Activated T-cell treated with anti-CD3 and anti-CD28 coated beads, Interleukin-2, amount 50 U/mL, for 48 hours (primary cell): ENCODE results near the gene OR4E1.
"Not testable (repeated sequence)": the region's sequence is repeated elsewhere in the genome, so short reads cannot be mapped to it uniquely, and the experiment has no call there.

Source experiments
- DNase-seq, 2 experiments: peaks; one replicate each; pipeline ENCODE4 v3.0.0-alpha.2; 2020

OR4E1 gene, protein sequence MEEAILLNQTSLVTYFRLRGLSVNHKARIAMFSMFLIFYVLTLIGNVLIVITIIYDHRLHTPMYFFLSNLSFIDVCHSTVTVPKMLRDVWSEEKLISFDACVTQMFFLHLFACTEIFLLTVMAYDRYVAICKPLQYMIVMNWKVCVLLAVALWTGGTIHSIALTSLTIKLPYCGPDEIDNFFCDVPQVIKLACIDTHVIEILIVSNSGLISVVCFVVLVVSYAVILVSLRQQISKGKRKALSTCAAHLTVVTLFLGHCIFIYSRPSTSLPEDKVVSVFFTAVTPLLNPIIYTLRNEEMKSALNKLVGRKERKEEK

DNA sequence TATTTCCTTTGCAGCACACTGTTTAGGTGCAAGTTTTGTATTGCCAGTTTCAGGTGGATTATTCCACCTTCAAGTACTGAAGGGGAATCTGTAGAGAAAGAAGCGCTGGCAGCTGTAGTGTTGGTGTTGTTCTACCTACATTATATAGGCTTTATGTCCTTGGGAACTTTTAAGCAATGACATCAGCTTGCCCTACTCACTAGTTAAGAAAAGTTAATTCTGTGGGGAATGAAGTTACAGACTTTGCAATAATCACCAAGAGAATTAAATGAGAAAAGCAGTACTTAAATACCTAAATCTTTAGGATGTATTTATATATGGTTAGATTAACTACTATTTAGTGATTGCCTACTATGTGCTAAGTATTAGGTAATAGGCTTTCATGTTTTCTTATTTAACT lies at the start of gene OR4E1:
TSS of gene OR4E1 (minus strand) at position 101 of the 400 bp plus-strand sequence. CDS start 2,883 bp downstream, outside the sequence.
- DNase-seq = no peak

DNA sequence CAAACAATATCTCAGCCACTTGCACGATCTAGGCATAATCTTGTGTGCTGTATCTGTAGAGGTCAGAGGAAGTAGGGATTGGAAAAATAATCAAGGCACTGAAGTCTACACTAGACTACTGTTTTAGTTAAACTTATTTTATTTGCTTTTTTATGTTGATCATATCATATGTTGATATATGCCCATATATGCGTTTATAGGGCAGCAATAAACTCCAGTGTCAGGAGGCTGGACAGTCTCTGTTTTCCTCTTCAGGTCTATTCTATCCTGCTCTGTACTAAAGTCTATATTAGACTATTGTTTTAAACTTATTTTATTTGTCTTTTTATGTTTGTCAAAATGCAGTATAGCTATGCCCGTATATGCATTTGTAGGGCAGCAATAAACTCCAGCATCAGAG lies 47.9 kb upstream of the OR4E1 start:
- DNase-seq = no peak

DNA sequence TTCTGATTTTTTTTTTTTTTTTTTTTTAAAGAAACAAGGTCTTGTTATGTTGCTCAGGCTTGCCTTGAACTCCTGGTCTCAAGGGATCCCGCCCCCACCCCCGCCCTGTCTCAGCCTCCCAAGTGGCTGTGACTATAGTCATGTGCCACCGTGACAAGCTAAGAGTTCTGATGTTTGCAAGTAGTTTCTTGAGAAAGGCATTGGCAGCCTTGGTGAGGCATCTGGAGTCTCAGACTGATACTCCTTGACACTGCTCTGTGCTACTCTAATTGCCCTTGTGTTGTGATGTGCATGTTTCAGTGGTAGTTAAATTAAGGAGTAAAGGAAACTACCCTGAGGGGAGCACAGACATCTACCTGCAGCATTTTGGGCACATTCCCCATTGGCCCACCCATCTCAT lies 46.2 kb upstream of the OR4E1 start:
- no peak for DNase-seq

DNA sequence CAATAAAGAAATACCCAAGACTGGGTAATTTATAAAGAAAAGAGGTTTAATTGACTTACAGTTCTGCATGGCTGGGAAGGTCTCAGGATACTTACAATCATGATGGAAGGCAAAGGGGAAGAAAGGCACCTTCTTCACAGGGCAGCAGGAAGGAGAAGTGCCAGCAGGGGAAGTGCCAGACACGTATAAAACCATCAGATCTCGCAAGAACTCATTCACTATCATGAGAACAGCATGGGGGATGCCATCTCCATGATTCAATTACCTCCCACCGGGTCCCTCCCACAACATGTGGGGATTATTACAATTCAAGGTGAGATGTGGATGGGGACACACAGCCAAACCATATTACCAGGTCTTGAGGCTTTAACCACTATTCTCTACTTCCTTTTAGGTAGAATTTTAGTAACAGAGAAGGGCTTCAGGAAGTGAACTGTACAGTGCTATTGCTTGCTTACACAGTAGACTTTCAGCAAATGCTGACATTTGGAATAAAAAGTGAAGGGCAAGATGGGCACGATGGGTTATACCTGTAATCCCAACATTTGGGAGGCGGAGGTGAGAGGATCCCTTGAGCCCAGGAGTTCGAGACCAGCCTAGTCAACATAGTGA lies 40.8 kb upstream of the OR4E1 start:
- no peak for DNase-seq

DNA sequence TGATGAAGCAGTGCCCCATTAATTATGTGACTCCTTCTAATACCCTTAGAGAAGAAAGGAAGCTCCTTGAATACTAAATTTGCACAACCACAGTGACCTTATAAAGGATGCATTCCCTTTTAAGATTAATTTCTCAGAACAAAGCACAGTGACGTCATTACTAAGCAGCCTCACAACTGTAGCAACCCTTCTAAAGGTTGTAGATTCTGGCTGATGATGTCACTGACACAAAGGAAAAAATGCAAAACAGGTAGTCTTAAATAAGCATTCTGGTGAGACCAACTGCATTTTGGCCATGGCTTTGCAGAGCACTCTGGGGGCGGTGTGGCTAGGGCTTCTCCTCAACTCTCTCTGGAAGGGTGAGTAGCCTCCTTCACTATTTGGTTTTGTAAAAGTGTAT lies 38.4 kb upstream of the OR4E1 start:
- no peak for DNase-seq

DNA sequence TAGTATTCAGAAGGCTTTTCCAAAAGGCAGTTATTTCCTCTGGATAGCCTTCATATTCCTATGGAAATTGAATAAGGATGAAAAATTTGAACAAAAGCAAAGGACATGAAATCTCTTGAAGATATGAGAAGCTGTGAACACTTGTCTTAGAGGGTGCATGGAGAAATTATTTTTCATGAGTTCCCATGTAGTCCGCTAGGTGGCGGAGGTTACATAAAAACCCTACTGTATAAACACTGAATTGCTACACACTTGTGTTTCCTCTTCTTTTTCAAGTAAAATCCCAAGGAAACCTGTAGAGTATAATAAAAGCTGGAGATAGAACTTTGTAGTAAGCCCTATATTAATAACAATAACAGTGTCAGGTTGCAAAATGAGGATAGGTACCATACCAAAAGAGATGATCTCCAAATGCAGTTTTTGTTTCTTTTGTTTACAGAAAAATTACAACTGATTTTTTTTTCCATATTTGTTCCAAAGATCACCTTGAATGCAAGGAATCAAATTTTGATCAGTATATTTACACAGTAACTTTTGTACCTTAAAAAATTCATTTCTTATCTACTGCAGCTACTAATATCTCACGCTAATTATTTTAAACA lies 37.8 kb upstream of the OR4E1 start:
- no peak for DNase-seq

DNA sequence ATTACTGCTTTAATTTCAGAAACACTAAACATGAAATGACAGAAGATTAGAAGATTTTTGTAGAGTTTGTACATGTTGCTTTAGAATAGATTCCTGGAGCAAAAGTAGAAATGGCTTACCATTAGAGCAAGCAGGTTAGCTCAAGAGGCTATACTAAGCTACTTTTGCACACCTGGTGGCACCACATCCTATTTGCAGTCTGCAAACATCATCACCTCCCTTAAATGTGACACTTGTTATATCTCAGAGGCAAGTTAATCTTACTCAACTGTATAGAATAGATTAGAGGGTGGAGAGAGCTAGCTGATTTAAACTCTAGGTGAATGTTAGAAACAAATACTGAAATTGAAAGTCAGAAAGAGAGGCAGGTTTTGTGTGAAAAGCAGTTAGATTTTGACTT lies 30.7 kb upstream of the OR4E1 start:
- no peak for DNase-seq

DNA sequence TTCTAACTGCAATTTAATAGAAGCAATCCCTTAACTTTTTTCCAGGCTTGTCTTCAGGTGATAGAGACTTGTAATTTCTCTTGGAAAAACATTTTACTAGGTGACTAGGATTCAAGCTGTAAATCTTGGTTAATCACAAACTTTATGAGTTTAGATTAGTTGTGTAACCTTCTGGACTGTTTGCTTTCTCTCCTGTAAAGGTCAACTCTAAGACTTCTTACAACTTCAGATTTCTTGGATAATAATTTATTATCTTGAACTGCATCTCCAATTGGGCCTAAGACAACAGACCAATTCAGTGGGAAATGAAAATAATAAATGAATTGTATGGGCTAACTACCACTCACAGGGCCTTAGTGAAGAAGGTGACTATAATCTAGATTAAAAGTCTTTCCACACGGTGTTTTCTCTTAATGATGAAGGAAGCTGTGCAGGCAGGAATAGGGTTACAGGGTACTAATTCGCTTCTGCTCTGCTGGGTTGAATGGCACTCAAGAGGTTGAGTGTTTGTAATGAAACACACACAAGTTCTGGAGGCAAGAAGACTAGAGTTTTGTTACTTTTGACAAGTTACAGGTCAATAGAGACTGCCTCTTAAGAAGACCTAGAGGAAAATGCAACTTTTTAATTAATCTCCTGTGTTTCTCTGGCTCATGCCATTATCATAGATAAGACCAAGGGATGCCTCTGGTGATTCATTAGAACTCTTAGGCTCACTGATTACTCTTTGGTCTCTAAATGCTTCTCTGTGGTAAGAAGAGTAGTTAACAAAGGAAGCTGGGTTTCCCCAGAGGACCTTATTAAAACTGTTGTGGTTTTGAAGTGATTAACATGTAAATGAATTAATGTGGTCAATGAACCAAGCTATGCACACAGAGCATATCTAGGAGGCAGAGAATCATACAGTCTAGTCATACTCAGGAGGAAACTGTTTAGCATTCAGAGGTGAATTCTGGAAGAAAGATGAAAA lies 30.0 kb upstream of the OR4E1 start:
- no peak for DNase-seq

DNA sequence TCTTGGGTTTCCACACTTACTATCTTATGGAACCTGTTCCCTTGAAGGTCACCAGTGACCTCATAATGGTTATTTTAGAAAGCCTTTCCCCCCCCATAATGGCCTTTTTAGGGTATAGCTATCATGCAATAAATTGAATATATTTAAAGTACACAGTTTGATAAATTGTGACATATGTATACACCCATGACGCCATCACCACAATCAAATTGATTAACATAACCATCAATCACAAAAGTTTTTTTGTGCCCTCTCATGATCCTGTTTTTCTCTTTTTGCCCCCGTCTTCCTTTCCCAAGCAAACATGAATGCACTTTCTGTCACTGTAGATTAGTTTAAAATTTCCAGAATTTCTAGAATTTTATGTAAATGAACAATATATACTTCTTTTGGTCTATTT lies 28.7 kb upstream of the OR4E1 start:
- DNase-seq = no peak

- no peak for DNase-seq
Observed at GRCh38 chr14:21699551-21699950, 25.9 kb upstream of the OR4E1 start.

DNA sequence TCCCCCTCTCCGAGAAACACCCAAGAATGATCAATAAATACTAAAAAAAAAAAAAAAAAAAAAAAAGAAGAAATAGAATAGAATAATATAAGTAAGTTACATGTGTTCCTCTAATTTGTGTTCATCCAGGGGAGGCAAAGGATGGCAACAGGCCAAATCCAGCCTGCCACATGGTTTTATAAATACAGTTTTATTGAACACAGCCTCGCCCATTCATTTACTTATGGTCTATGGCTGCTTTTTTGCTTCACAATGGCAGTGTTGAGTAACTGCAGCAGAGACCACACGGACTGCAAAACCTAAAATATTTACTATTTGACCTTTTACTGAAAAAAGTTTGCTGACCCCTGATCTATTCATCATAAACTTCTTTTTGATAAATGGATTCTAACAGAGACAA lies 24.9 kb upstream of the OR4E1 start:
- DNase-seq = not testable (repeated sequence)

DNA sequence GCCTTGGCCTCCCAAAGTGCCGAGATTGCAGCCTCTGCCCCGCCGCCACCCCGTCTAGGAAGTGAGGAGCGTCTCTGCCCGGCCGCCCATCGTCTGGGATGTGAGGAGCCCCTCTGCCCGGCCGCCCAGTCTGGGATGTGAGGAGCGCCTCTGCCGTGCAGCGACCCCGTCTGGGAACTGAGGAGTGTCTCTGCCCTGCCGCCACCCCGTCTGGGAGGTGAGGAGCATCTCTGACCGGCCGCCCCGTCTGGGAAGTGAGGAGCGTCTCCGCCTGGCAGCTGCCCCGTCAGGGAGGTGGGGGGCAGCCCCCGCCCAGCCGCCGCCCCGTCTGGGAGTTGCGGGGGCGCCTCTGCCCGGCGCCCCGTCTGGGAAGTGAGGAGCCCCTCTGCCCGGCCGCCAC lies 24.0 kb upstream of the OR4E1 start:
- not testable (repeated sequence) for DNase-seq

GRCh38 chr14:21694425-21694824 lies 20.8 kb upstream of the OR4E1 start:
- no peak for DNase-seq

DNA sequence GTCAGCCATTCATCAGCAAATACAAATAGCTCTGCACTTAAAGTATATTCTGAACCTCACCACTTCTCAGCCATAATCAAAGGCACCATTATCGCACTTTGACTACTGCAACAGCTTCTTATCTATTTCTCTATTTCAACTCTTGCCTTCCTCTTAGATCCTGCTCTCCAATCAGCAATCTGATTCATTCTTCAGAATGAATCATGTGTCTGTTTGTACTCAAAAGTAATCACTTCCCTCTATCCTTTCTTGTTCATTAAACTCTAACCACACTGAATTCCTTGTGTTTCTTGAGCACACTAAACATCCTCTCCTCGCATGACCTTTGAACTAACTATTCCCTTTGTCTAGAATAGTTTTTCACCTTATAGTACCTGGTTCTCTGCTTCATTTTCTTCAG lies 12.8 kb upstream of the OR4E1 start:
- DNase-seq = no peak

- no peak for DNase-seq
Observed at GRCh38 chr14:21680072-21680471, 6.5 kb upstream of the OR4E1 start.

- DNase-seq = no peak
Observed at GRCh38 chr14:21675566-21675965, 1.9 kb upstream of the OR4E1 start.

GRCh38 chr14:21672116-21672515 lies 1.5 kb downstream of the OR4E1 start:
- no peak for DNase-seq

GRCh38 chr14:21671371-21671770 lies 2.2 kb downstream of the OR4E1 start:
- no peak for DNase-seq

GRCh38 chr14:21669284-21669683 lies 4.3 kb downstream of the OR4E1 start:
- no peak for DNase-seq

GRCh38 chr14:21668377-21668776 lies 5.2 kb downstream of the OR4E1 start:
- no peak for DNase-seq

- no peak for DNase-seq
Observed at GRCh38 chr14:21656980-21657379, 16.6 kb downstream of the OR4E1 start.

DNA sequence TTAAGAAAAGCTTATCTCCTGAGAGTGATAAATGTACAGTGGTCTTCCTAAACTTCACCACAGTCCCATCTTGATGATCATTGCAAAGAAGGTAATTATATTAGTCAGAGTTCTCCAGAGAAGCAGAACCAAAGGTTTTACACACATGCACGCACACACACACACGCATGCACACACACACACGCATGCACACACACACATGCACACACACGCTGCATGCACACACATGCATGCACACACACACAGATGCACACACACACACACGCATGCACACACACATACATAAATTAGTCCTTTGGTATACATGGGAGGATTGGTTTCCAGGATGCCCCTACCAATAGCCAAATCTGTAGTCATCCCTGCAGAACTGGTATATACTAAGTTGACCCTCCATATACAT lies 19.4 kb downstream of the OR4E1 start:
- DNase-seq = no peak

- no peak for DNase-seq
Observed at GRCh38 chr14:21653331-21653885, 20.2 kb downstream of the OR4E1 start, which contains the start of gene OR4E2. TSS of gene OR4E2 (plus strand) at chr14:21653835. CDS start at chr14:21665083, 11,248 bp downstream.
